Naive thymus-derived CD4-positive, alpha-beta T cell (primary cell): ENCODE data around the gene STUB1. TPM values are rescaled to one million over a fixed set of nuclear protein-coding genes. Genes with fewer than 3 reads are reported as not detected.
A peak's percentile ranks its signal among the peaks of the same experiment; 100 is the strongest.

Experiments used
- ATAC-seq: fragments of 150-1000 bp; cut with Tn5 transposase; 2 replicates; pipeline ENCODE4 v1.10.0; 2021; ENCODE audit warnings: mild to moderate bottlenecking, moderate library complexity
- CTCF ChIA-PET: fragments of 350-600 bp; sonication (Branson Sonifier 250); formaldehyde crosslinking; loops from one replicate; lab custom pipeline; 2021; ENCODE audit warnings: antibody characterized with exemption; lab: Charles Lee
- POLR2A ChIA-PET: fragments of 350-600 bp; sonication (Branson Sonifier 250); formaldehyde crosslinking; loops from one replicate; lab custom pipeline; 2021; ENCODE audit warnings: antibody characterized with exemption, inconsistent platforms; lab: Charles Lee
- DNase-seq, 9 donors: peaks; one replicate each; pipeline versions ENCODE4 v3.0.0 to v3.0.0-alpha.2; 2020 to 2022; ENCODE audit warnings: mixed read lengths in 1 of 9
- H3K27ac ChIP-seq: one replicate; pipeline ENCODE4 v1.7.0; 2013; ENCODE audit warnings: mild to moderate bottlenecking, low read depth, low read length, moderate library complexity
- H3K27me3 ChIP-seq, 2 donors: one replicate each; pipeline ENCODE4 v1.7.0; 2013; ENCODE audit warnings: low read length in 2 of 2, mild to moderate bottlenecking in 2 of 2, moderate library complexity in 2 of 2; ENCODE audit not compliant: control insufficient read depth in 2 of 2, insufficient read depth in 2 of 2
- H3K36me3 ChIP-seq, 3 experiments: 1 replicate in 2 of 3; 2 replicates in 1 of 3; pipeline ENCODE4 v1.7.0; 2013; ENCODE audit warnings: low read length in 3 of 3, mild to moderate bottlenecking in 3 of 3, moderate library complexity in 1 of 3; ENCODE audit not compliant: insufficient read depth in 3 of 3, control insufficient read depth in 2 of 3
- H3K4me1 ChIP-seq, 2 donors: one replicate each; pipeline ENCODE4 v1.7.0; 2013; ENCODE audit warnings: low read length in 2 of 2, mild to moderate bottlenecking in 2 of 2, moderate library complexity in 1 of 2; ENCODE audit not compliant: control insufficient read depth in 2 of 2, insufficient read depth in 2 of 2
- H3K4me3 ChIP-seq: 2 replicates; pipeline ENCODE4 v1.7.0; 2013; ENCODE audit warnings: mild to moderate bottlenecking, low read length
- H3K9me3 ChIP-seq, 3 experiments: 1 replicate in 2 of 3; 2 replicates in 1 of 3; pipeline ENCODE4 v1.7.0; 2013; ENCODE audit warnings: low read length in 3 of 3; ENCODE audit not compliant: control insufficient read depth in 2 of 3
- H3K27ac Mint-ChIP-seq, 9 donors: one replicate each; pipeline ENCODE4 v1.8.0; 2020 to 2022; ENCODE audit warnings: mixed read lengths in 9 of 9, mild to moderate bottlenecking in 8 of 9, moderate library complexity in 5 of 9, inconsistent platforms in 2 of 9
- H3K27me3 Mint-ChIP-seq, 5 donors: one replicate each; pipeline ENCODE4 v1.8.0; 2021 to 2022; ENCODE audit warnings: mixed read lengths in 5 of 5, mild to moderate bottlenecking in 1 of 5
- H3K36me3 Mint-ChIP-seq, 5 donors: one replicate each; pipeline ENCODE4 v1.8.0; 2020 to 2022; ENCODE audit warnings: mixed read lengths in 5 of 5, mild to moderate bottlenecking in 3 of 5, inconsistent platforms in 1 of 5
- H3K4me1 Mint-ChIP-seq, 7 donors: one replicate each; pipeline ENCODE4 v1.8.0; 2020 to 2022; ENCODE audit warnings: mixed read lengths in 7 of 7, mild to moderate bottlenecking in 3 of 7, inconsistent platforms in 1 of 7
- H3K4me3 Mint-ChIP-seq, 10 donors: one replicate each; pipeline ENCODE4 v1.8.0; 2020 to 2022; ENCODE audit warnings: mild to moderate bottlenecking in 10 of 10, mixed read lengths in 10 of 10, moderate library complexity in 6 of 10, inconsistent platforms in 2 of 10
- H3K9me3 Mint-ChIP-seq, 11 donors: one replicate each; pipeline ENCODE4 v1.8.0; 2020 to 2022; ENCODE audit warnings: mixed read lengths in 11 of 11, mild to moderate bottlenecking in 4 of 11, inconsistent platforms in 1 of 11, moderate library complexity in 1 of 11
- intact Hi-C, 2 donors: fragments of 100-400 bp; cut with micrococcal nuclease; formaldehyde crosslinking; loops; one replicate each; pipeline ENCODE4 v1.15.1; 2023
- polyA plus RNA-seq, 2 donors: library from polyadenylated mRNA; unstranded; fragments of 300-500 nt; fragmentation: Illumina TruSeq; gene quantifications; one replicate each; pipeline ENCODE4 v1.2.3, GENCODE V29; 2021
- total RNA-seq, 6 experiments: library from RNA in 5 of 6; stranded (reverse) in 5 of 6; gene quantifications; 1 replicate in 5 of 6; 2 replicates in 1 of 6; pipeline ENCODE4 v1.2.3 and lab custom pipeline; 2021 to 2026

Gene STUB1
- total and polyA plus RNA-seq, 7 experiments from 2014 or later, result 68.6 to 159 (median 90.6) TPM

- ChIA-PET POLR2A (interaction anchor here (1.3 kb wide), 1 partner anchor 22 kb away, joined by 3 read pairs; the partner anchor contains the start of gene STUB1), CTCF (interaction anchor here (1.4 to 2.0 kb wide), 2 partner anchors 8 to 10 kb away, joined by 5 read pairs; no protein-coding TSS in a partner anchor)
- no peak overlapping the region for H3K27ac ChIP-seq
- Mint-ChIP-seq H3K27ac (peak overlapping the region in 1 of 9 donors; percentile 59), H3K27me3 (peaks cover 10 to 50% (median 12%) of the 10 kb centered on the region in 5 donors), H3K9me3 (no peaks in the 10 kb centered on the region), H3K4me1 (peaks cover 0 to 11% (median 4%) of the 10 kb centered on the region in 7 donors), H3K4me3 (peak overlapping the region in 3 of 10 donors; percentile 29 to 81 (median 38)), H3K36me3 (no peaks in the 10 kb centered on the region)
- H3K4me3 ChIP-seq, result no peak overlapping the region
- peaks cover 14 to 18% of the 10 kb centered on the region in 2 donors for H3K4me1 ChIP-seq
- ATAC-seq, result no peak
- intact Hi-C loops, result loop anchor here in 1 of 2 donors (5.0 kb wide), 1 partner anchor 485 kb away; no protein-coding TSS in a partner anchor
- no peaks in the 10 kb centered on the region for H3K36me3 ChIP-seq
- no peaks in the 10 kb centered on the region for H3K9me3 ChIP-seq
- H3K27me3 ChIP-seq, result peaks cover 0 to 22% of the 10 kb centered on the region in 2 donors
- DNase-seq, result no peak
Observed at GRCh38 chr16:702341-702740, 22.1 kb downstream of the STUB1 start.

- DNase-seq (no peak), ATAC-seq (no peak)
- Mint-ChIP-seq H3K4me1 (peaks cover 0 to 11% (median 4%) of the 10 kb centered on the region in 7 donors), H3K27ac (no peak overlapping the region), H3K4me3 (no peak overlapping the region), H3K9me3 (peaks cover 0 to 2% (median 0%) of the 10 kb centered on the region in 11 donors), H3K27me3 (peaks cover 18 to 58% (median 22%) of the 10 kb centered on the region in 5 donors), H3K36me3 (no peaks in the 10 kb centered on the region)
- Histone ChIP-seq H3K4me1 (peaks cover 14 to 18% of the 10 kb centered on the region in 2 donors), H3K27ac (no peak overlapping the region), H3K4me3 (no peak overlapping the region), H3K36me3 (no peaks in the 10 kb centered on the region), H3K9me3 (no peaks in the 10 kb centered on the region), H3K27me3 (peaks cover 4 to 22% of the 10 kb centered on the region in 2 donors)
- intact Hi-C loops, result loop anchor here in 1 of 2 donors (5.0 kb wide), 1 partner anchor 484 kb away; no protein-coding TSS in a partner anchor
- ChIA-PET CTCF (interaction anchor here (0.6 to 2.0 kb wide), 2 partner anchors 7 to 41 kb away, joined by 4 to 5 read pairs; no protein-coding TSS in a partner anchor), POLR2A (no interaction called here)
Observed at GRCh38 chr16:703406-703805, 23.2 kb downstream of the STUB1 start.

- ChIA-PET CTCF (no interaction called here), POLR2A (interaction anchor here (1.1 kb wide), 1 partner anchor 8 kb away, joined by 5 read pairs; no protein-coding TSS in a partner anchor)
- Histone ChIP-seq H3K9me3 (no peaks in the 10 kb centered on the region), H3K4me3 (no peak overlapping the region), H3K27me3 (peaks cover 4 to 22% of the 10 kb centered on the region in 2 donors), H3K4me1 (peaks cover 14 to 16% of the 10 kb centered on the region in 2 donors), H3K36me3 (no peaks in the 10 kb centered on the region), H3K27ac (no peak overlapping the region)
- Mint-ChIP-seq H3K4me1 (peaks cover 0 to 11% (median 4%) of the 10 kb centered on the region in 7 donors), H3K9me3 (peaks cover 0 to 2% (median 0%) of the 10 kb centered on the region in 11 donors), H3K4me3 (peak overlapping the region in 1 of 10 donors; percentile 38), H3K36me3 (no peaks in the 10 kb centered on the region), H3K27ac (no peak overlapping the region), H3K27me3 (peaks cover 23 to 63% (median 27%) of the 10 kb centered on the region in 5 donors)
- ATAC-seq, result no peak
- DNase-seq, result no peak
- intact Hi-C loops, result loop anchor here in 1 of 2 donors (5.0 kb wide), 1 partner anchor 483 kb away; no protein-coding TSS in a partner anchor
Observed at GRCh38 chr16:704047-704446, 23.8 kb downstream of the STUB1 start.

GRCh38 chr16:704552-705380, 24.6 kb downstream of the STUB1 start:
- no peak overlapping the region for H3K4me3 Mint-ChIP-seq
- no peaks in the 10 kb centered on the region for H3K9me3 ChIP-seq
- intact Hi-C loops, result loop anchor here in 1 of 2 donors (5.0 kb wide), 1 partner anchor 483 kb away; no protein-coding TSS in a partner anchor
- no peak for ATAC-seq
- no peak for DNase-seq
- peaks cover 23 to 67% (median 28%) of the 10 kb centered on the region in 5 donors for H3K27me3 Mint-ChIP-seq
- peaks cover 0 to 2% (median 0%) of the 10 kb centered on the region in 11 donors for H3K9me3 Mint-ChIP-seq
- H3K27ac ChIP-seq, result no peak overlapping the region
- H3K4me1 ChIP-seq, result peaks cover 8 to 14% of the 10 kb centered on the region in 2 donors
- POLR2A ChIA-PET, result interaction anchor here (1.1 kb wide), 1 partner anchor 9 kb away, joined by 5 read pairs; no protein-coding TSS in a partner anchor
- H3K36me3 Mint-ChIP-seq, result no peaks in the 10 kb centered on the region
- no peak overlapping the region for H3K4me3 ChIP-seq
- CTCF ChIA-PET, result no interaction called here
- no peak overlapping the region for H3K27ac Mint-ChIP-seq
- peaks cover 4 to 22% of the 10 kb centered on the region in 2 donors for H3K27me3 ChIP-seq
- no peaks in the 10 kb centered on the region for H3K36me3 ChIP-seq
- peaks cover 0 to 7% (median 1%) of the 10 kb centered on the region in 7 donors for H3K4me1 Mint-ChIP-seq

GRCh38 chr16:705431-706188, 25.4 kb downstream of the STUB1 start, which contains the start of gene FBXL16:
Gene FBXL16 (minus strand): TSS chr16:705801. CDS start chr16:697405, 8,396 bp downstream.
- ChIA-PET POLR2A (no interaction called here), CTCF (no interaction called here)
- Mint-ChIP-seq H3K4me3 (peak within 1 kb of the TSS in 7 of 10 donors; percentile 21 to 72 (median 38)), H3K9me3 (peaks cover 0 to 2% (median 0%) of the 10 kb centered on the region in 11 donors), H3K27ac (no peak within 1 kb of the TSS), H3K4me1 (peaks cover 0 to 4% (median 1%) of the 10 kb centered on the region in 7 donors), H3K27me3 (peaks cover 23 to 64% (median 28%) of the 10 kb centered on the region in 5 donors), H3K36me3 (no peaks in the 10 kb centered on the region)
- Histone ChIP-seq H3K36me3 (no peaks in the 10 kb centered on the region), H3K4me3 (no peak within 1 kb of the TSS), H3K27me3 (peaks cover 4 to 22% of the 10 kb centered on the region in 2 donors), H3K27ac (no peak within 1 kb of the TSS), H3K9me3 (no peaks in the 10 kb centered on the region), H3K4me1 (peaks cover 0 to 8% of the 10 kb centered on the region in 2 donors)
- peak; percentile 28 for ATAC-seq
- DNase-seq, result no peak
- intact Hi-C loops, result no loop called here
